Panc1 (cell line): ENCODE results near the gene UGT1A3. TPM values are rescaled to one million over a fixed set of nuclear protein-coding genes. Genes with fewer than 3 reads are reported as not detected.
A peak's percentile ranks its signal among the peaks of the same experiment; 100 is the strongest.

Experiments used
- ATAC-seq: fragments of 200-7000 bp; cut with Tn5 transposase; 2 replicates; pipeline ENCODE4 v1.9.1; 2020; ENCODE audit warnings: mild to moderate bottlenecking, moderate library complexity
- BruUV-seq: library from RNA; stranded (reverse); fragments of 400-500 nt; replicated peaks from 2 replicates; lab custom pipeline; 2021; lab: Mats Ljungman, UMichigan
- CTCF ChIA-PET: fragments of 300-600 bp; sonication (Branson Sonifier 250); formaldehyde crosslinking; loops from one replicate; lab custom pipeline; 2022; ENCODE audit warnings: antibody characterized with exemption; lab: Charles Lee
- POLR2A ChIA-PET: fragments of 300-600 bp; sonication (Branson Sonifier 250); formaldehyde crosslinking; loops from one replicate; lab custom pipeline; 2022; ENCODE audit warnings: antibody characterized with exemption; lab: Charles Lee
- DNase-seq: peaks from one replicate; pipeline ENCODE4 v3.0.0-alpha.2; 2010; ENCODE audit warnings: low read depth, low spot score
- H3K27ac ChIP-seq: 2 replicates; pipeline ENCODE4 v1.5.1; 2011; ENCODE audit warnings: mild to moderate bottlenecking, low read length, inconsistent platforms
- H3K27me3 ChIP-seq: fragments of 200-500 bp; sonication (Bioruptor generic); 2 replicates; pipeline ENCODE4 v1.6.0; 2014; ENCODE audit warnings: low read length, inconsistent platforms; ENCODE audit not compliant: control insufficient read depth, insufficient read depth
- H3K36me3 ChIP-seq: fragments of 200-500 bp; sonication (Bioruptor generic); 2 replicates; pipeline ENCODE4 v1.5.1; 2014; ENCODE audit warnings: inconsistent platforms, mild to moderate bottlenecking, low read length, moderate library complexity; ENCODE audit not compliant: control insufficient read depth, insufficient read depth
- H3K4me1 ChIP-seq: 2 replicates; pipeline ENCODE4 v1.5.1; 2011; ENCODE audit warnings: inconsistent platforms, mild to moderate bottlenecking, low read length, moderate library complexity; ENCODE audit not compliant: control insufficient read depth, insufficient read depth
- H3K4me3 ChIP-seq, 2 experiments: 2 replicates each; pipeline ENCODE4 v1.5.1; 2011 to 2012; ENCODE audit warnings: low read depth in 2 of 2, low read length in 2 of 2, mild to moderate bottlenecking in 2 of 2, inconsistent platforms in 1 of 2, moderate library complexity in 1 of 2
- H3K9me3 ChIP-seq: fragments of 200-500 bp; sonication (Bioruptor generic); 2 replicates; pipeline ENCODE4 v1.5.1; 2014; ENCODE audit warnings: low read depth, mild to moderate bottlenecking, inconsistent platforms, low read length, moderate library complexity; ENCODE audit not compliant: control insufficient read depth, insufficient read depth
- CTCF ChIP-seq: fragments of 450-650 bp; IDR thresholded peaks from 2 replicates; pipeline ENCODE4 v1.5.1; 2017; ENCODE audit warnings: mild to moderate bottlenecking
- POLR2AphosphoS5 ChIP-seq: IDR thresholded peaks from 2 replicates; pipeline ENCODE4 v1.6.1; 2012; ENCODE audit warnings: mild to moderate bottlenecking, low read depth, low read length, moderate library complexity
- SIN3A ChIP-seq: IDR thresholded peaks from 2 replicates; pipeline ENCODE4 v1.6.1; 2012; ENCODE audit warnings: low read depth, mild to moderate bottlenecking, low read length, moderate library complexity, borderline replicate concordance; ENCODE audit not compliant: insufficient read depth
- TCF7L2 ChIP-seq: IDR thresholded peaks from 2 replicates; pipeline ENCODE4 v1.6.1; 2011; ENCODE audit warnings: mild to moderate bottlenecking, low read depth, low read length, inconsistent platforms
- in situ Hi-C: cut with HindIII; loops from 2 replicates; pipeline ENCODE4 v1.10.0; 2016; ENCODE audit warnings: low sequenced_read_pairs, low pct_unique_long_range_greater_than_20kb
- intact Hi-C: fragments of 100-400 bp; cut with micrococcal nuclease; formaldehyde crosslinking; loops from one replicate; pipeline ENCODE4 v1.10.0; 2022; ENCODE audit not compliant: unreplicated experiment
- total RNA-seq: library from RNA; stranded (reverse); gene quantifications from one replicate; pipeline ENCODE4 v1.2.1, GENCODE V29; 2021; ENCODE audit not compliant: unreplicated experiment
- TF ChIP-seq, protein P1 (sequence below), 2 experiments: IDR thresholded peaks; 2 replicates each; pipeline ENCODE4 v1.6.1; 2011 to 2012; ENCODE audit warnings: low read depth in 2 of 2, control low read depth in 1 of 2, low read length in 1 of 2, mild to moderate bottlenecking in 1 of 2, moderate library complexity in 1 of 2; ENCODE audit not compliant: insufficient read depth in 1 of 2

UGT1A3 gene
- total RNA-seq, 1 experiment from 2014 or later = not detected

GRCh38 chr2:233707940-233708644 lies 20.8 kb upstream of the UGT1A3 start:
- POLR2A ChIA-PET = no interaction called here
- no peaks in the 10 kb centered on the region for H3K9me3 ChIP-seq
- CTCF ChIA-PET = no interaction called here
- no TSS peak for BruUV-seq
- no peak overlapping the region for H3K4me3 ChIP-seq
- in situ Hi-C loops = no loop called here
- peak; percentile 51; the same call in 1 of the 2 replicates for ATAC-seq
- TF ChIP-seq, protein P1, sequence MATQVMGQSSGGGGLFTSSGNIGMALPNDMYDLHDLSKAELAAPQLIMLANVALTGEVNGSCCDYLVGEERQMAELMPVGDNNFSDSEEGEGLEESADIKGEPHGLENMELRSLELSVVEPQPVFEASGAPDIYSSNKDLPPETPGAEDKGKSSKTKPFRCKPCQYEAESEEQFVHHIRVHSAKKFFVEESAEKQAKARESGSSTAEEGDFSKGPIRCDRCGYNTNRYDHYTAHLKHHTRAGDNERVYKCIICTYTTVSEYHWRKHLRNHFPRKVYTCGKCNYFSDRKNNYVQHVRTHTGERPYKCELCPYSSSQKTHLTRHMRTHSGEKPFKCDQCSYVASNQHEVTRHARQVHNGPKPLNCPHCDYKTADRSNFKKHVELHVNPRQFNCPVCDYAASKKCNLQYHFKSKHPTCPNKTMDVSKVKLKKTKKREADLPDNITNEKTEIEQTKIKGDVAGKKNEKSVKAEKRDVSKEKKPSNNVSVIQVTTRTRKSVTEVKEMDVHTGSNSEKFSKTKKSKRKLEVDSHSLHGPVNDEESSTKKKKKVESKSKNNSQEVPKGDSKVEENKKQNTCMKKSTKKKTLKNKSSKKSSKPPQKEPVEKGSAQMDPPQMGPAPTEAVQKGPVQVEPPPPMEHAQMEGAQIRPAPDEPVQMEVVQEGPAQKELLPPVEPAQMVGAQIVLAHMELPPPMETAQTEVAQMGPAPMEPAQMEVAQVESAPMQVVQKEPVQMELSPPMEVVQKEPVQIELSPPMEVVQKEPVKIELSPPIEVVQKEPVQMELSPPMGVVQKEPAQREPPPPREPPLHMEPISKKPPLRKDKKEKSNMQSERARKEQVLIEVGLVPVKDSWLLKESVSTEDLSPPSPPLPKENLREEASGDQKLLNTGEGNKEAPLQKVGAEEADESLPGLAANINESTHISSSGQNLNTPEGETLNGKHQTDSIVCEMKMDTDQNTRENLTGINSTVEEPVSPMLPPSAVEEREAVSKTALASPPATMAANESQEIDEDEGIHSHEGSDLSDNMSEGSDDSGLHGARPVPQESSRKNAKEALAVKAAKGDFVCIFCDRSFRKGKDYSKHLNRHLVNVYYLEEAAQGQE (IDR thresholded peaks at IDR 0.05; ENCODE audit: insufficient read depth in 1 of 2, low read depth in 2 of 2, low read length in 1 of 2) = no peak
- TF ChIP-seq POLR2AphosphoS5 (no peak), CTCF (no peak), SIN3A (no peak), TCF7L2 (no peak)
- no peaks in the 10 kb centered on the region for H3K36me3 ChIP-seq
- peaks cover 5% of the 10 kb centered on the region for H3K4me1 ChIP-seq
- H3K27ac ChIP-seq = no peak overlapping the region
- intact Hi-C loops = loop anchor here (5.0 kb wide), 1 partner anchor 221 kb away; no protein-coding TSS in a partner anchor
- no peaks in the 10 kb centered on the region for H3K27me3 ChIP-seq
- DNase-seq = no peak

GRCh38 chr2:233708942-233709341 lies 19.9 kb upstream of the UGT1A3 start:
- DNase-seq (no peak), ATAC-seq (no peak)
- no peaks in the 10 kb centered on the region for H3K27me3 ChIP-seq
- TF ChIP-seq TCF7L2 (no peak), POLR2AphosphoS5 (no peak), SIN3A (no peak)
- intact Hi-C loops = loop anchor here (5.0 kb wide), 1 partner anchor 222 kb away; no protein-coding TSS in a partner anchor
- H3K36me3 ChIP-seq = no peaks in the 10 kb centered on the region
- POLR2A ChIA-PET = no interaction called here
- peak overlapping the region; percentile 30; the same call in 1 of the 2 replicates for H3K27ac ChIP-seq
- H3K9me3 ChIP-seq = no peaks in the 10 kb centered on the region
- peaks cover 5% of the 10 kb centered on the region for H3K4me1 ChIP-seq
- in situ Hi-C loops = no loop called here
- CTCF ChIA-PET = no interaction called here
- H3K4me3 ChIP-seq = no peak overlapping the region
- no TSS peak for BruUV-seq
